Measurements from ENCODE around the gene TXNRD2.

TXNRD2 gene

DNA sequence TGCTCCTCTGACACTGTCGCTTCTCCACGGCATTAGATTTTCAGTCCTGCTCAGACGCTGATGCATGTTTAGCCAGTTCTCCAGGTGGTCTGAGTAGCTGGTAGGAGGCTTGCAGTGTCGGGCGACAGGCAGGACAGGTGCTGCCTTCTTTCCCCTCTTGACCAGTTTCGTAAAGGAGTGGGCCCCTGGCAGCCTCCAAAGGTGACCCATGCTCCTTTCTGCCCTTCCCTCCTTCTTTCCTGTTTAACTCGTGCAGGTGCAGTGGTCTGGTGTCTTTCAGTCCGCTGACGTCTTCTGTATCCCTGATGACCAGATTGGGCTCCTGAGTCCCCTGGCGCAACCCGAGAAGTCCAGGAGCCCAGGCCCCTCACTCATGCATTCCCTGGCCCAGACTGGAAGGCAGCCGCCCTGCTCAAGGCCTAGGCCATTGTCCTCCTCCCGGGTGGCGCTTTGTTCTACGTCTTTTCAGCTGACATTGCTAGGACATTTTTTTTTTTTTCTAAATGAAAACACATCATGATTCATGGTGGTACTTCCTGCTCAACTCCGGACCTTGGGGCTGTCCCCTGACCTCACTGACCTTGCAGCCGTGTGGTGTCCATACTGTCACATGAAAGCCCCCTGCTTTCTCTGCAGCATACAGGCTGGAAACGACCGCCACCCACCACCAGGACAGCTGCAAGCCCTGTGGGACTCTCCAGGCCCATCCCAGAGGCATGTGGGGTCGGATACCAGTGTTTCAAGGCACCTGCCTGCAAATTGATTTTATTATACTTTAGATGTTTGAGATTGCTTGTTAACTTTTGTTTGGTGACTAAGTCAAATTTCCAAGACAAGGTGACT is 25.5 kb upstream of the TXNRD2 start:
- DNase-seq (ENCODE audit: low spot score) = no peak

DNA sequence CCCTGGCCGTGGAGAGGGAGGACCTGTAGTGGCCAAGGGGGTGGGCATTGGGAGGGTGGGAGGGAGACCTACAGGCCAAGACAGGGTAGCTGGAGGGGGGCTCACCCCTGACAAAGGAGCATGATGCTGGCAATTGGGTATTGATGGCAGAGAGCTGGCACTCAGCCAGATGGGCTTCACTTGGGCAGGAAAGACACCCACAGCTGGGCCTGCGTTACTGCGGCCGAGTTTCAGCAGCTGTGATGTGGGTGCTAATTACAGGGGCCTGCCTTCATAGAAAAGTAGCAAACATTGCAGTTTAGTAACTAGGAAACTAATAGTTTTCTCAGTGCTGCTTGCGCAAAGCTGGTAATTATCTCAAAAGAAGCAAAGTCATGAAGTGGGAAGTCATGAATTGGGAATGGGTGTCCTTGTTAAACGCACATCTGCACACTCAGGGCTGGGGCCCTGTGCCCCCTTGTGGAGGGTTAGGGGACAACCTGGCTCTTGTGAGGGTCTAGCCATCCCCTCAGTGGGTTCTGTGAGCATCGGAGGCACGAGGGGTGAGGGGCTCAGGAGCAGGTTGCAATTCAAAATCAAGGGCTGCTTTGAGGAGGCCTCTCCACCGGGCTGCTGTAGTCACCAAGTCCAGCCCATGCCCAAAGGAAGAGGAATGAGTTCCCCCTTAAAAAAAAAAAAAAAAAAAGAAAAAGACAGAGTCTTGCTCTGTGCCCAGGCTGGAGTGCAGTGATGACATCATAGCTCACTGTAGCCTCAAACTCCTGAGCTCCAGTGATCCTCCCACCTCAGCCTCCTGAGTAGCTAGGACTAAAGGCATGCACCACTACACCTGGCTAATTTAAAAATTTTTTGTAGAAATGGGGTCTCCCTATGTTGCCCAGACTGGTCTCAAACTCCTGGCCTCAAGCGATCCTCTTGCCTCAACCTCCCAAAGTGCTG is 24.4 kb upstream of the TXNRD2 start:
- DNase-seq (ENCODE audit: low spot score) = no peak

DNA sequence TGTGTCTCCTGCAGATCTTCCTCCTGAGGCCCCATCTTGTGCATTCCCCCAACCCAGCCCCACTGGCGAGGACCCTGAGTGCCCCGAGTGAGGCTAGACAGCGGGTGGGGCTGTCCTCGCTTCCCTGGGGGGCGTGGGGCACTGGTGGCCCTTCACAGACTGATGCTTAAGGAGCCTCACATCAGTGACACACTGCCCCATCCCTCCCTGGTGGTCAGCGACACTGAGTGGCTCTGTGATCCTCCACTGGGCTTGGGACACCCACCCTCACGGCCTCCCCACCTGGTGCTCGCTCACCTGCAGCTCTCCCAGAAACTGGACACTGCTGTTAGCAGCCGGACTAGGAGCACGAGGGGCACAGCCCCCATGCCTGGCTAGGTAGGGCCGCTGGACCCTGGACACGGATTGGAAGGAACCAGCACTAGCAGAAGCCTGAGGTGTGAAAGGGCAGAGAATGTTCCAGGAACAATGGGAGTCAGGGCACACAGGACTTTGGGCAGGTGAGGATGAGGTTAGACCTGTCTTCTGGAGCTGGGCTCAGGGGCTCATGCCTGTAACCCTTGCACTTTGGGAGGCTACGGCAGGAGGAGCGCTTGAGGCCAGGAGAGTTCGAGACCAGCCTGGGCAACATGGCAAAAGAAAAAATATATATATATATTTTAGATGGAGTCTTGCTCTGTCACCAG is 23.2 kb upstream of the TXNRD2 start:
- no peak for DNase-seq (ENCODE audit: low spot score)

DNA sequence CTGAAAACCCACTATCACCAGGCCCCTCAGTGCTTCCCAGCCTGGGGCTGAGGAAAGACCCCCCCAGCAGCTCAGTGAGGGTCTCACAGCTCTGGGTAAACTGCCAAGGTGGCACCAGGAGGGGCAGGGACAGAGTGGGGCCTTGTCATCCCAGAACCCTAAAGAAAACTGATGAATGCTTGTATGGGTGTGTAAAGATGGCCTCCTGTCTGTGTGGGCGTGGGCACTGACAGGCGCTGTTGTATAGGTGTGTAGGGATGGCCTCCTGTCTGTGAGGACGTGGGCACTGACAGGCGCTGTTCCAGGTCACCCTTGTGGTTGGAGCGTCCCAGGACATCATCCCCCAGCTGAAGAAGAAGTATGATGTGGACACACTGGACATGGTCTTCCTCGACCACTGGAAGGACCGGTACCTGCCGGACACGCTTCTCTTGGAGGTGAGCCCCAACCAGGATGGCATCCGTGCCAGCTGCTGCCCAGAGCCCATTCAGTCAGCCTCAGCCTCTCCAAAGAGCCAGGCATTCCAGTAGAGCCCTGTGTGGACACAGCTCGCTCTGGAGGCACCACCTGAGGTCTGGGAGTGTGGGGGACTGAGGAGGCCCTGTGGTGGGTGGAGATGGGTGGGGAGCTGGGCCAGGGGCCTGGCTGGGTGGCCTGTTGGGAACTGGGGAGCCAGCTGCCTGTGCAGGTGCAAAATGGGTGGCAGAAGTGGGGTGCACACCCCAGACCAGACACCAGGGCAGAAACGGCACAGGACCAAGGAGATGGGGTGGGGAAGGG is 22.4 kb upstream of the TXNRD2 start:
- DNase-seq (ENCODE audit: low spot score) = no peak

DNA sequence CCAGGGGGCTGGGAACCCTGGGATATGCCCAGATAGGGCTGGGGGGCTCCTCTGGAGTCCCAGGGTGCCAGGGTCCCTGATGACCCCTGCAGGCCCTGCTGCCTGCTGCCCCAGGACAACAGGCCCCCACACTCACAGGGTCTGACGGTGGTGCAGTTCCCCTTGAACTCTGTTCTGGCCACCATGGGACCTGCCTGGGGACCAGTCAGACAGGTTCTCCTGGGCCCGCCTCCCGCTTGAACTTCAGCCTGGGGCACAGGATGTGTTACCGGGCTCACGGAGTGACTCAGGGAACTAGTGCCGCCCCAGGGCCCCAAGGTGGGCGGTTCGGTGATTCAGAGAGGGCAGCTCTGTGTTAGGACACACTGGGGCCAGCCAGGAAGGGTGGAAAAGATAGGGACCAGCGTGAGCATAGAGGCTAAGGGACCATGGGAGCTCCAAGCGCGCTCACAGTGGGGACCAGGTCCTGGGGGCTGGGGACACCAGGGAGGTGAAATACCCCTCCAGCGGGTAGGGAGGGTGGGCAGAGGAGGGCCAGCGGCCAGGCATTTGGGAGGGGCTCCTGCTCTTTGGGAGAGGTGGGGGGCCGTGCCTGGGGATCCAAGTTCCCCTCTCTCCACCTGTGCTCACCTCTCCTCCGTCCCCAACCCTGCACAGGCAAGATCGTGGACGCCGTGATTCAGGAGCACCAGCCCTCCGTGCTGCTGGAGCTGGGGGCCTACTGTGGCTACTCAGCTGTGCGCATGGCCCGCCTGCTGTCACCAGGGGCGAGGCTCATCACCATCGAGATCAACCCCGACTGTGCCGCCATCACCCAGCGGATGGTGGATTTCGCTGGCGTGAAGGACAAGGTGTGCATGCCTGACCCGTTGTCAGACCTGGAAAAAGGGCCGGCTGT is 21.5 kb upstream of the TXNRD2 start:
- no peak for DNase-seq (ENCODE audit: low spot score)

DNA sequence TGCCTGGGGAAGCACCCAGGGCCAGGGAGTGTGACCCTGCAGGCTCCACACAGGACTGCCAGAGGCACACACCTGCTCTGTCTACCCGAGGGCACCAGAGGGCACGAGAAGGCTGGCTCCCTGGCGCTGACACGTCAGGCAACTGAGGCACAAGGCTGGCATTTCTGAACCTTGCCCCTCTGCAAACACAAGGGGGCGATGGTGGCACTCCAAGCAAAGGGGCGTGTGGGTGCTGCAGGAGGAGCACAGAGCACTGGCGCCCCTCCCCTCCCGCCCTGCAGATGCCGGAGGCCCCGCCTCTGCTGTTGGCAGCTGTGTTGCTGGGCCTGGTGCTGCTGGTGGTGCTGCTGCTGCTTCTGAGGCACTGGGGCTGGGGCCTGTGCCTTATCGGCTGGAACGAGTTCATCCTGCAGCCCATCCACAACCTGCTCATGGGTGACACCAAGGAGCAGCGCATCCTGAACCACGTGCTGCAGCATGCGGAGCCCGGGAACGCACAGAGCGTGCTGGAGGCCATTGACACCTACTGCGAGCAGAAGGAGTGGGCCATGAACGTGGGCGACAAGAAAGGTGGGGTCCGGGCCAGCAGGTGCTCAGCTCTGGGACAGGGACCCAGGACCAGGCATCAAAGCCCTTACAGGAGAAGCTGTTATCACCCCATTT is 20.8 kb upstream of the TXNRD2 start:
- DNase-seq (ENCODE audit: low spot score) = peak; percentile 67

DNA sequence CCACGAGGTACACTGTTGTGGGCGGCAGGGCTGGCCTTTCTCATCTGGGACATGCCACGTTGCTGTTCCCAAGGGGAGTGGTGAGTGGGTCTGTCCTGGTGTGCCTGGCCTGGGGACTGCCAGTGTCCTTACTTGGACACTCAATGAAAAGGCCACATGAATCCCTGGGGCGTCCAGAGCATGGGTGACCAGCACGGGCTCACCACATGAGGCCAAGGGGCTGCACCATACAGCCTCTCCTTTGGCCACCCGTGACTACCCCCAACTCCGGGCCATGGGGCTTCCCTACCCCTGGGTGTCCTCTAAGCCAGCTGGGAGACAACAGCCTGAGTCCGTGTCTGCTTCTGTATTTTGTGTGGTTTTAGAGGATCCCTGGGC is 20.2 kb upstream of the TXNRD2 start:
- DNase-seq (ENCODE audit: low spot score) = no peak

DNA sequence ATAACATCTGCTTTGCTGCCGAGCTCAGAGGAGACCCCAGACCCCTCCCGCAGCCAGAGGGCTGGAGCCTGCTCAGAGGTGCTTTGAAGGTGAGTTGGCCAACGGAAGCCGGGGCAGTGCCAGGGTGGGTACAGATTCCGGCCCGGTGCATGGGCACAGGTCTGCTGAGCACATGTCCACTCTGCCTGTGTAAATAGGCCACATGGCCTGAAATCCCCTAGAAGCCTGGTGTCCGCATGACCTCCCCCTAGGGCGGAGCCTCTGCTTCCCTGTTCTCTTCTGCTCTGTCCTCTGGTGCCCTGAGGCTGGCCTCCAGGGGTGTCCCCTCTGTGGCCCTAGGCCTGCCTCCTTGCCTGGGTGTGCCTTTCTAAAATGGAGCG is 19.6 kb upstream of the TXNRD2 start:
- DNase-seq (ENCODE audit: low spot score) = no peak

DNA sequence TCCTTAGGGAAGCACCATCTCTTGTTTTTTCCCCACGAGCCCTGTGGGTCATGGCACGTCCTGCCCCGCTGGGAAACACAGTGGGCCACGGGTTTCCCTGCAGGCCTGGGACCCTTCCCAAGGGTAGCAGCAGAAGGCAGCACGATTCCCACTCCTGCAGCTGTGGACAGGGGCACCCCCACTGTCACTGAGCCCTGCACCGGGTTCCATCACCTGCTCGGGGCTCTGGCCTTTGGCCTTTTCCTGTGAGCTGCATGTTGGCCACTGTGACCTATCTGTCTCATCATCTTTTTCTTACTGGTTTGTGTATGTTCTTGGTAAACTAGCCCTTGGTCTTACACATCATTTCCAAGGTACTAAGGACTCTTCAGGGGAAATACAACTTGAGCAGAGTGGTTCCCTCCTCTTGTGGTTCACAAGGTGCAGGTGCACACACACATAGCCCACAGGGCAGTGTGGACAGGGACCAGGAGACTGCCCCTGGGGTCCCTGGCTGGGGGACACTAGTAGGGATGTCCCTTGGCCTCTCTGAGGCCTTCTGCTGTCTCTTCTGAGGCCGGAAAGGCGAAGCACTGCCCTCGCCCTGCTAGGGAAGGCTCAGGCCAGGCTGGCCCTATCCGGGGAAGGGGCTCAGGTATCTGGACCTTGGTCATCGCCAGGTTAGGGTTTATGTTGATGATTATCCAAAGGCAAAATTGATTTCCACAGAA is 19.0 kb upstream of the TXNRD2 start:
- no peak for DNase-seq (ENCODE audit: low spot score)

DNA sequence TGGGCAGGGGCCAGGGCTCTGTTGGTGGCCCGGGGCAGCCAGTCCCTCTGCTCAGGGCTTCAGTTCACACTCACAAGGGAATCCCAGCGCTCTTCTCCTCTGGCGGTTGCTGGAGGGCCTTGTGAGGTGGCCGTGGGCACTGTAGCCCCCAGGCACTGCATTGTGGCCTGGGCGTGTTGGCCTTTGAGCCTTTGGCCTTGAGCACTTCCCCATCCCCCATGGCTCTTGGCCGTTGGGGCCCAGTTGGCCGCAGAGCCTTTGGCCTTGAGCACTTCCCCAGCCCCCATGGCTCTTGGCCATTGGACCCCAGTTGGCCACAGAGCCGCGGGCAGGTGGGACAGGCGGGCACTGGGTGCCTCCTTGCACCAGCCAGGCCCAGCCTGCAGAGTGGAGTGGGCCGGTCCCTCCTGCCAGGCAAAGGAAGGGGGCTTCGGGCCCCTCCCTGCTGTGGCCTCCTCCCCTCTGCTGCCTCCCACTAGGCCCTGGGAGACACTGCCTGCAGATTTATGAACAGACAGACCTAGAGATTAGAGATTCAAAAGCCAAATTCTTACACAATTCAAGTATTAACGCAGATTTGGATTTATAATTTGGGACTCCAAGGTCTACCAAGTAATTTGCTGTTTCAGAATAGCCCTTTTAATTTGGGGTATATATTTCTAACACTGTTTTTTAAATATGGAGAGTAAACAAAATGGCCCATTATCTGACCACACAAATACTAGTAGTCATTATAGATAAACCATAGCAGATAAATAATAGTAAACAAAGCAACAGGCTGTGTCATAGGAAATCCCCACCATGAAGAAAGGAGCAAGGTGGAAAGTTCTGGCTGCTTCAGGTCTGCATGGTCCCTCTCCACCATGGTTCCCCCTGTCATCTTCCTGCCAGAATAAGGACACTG is 18.2 kb upstream of the TXNRD2 start:
- no peak for DNase-seq (ENCODE audit: low spot score)

DNA sequence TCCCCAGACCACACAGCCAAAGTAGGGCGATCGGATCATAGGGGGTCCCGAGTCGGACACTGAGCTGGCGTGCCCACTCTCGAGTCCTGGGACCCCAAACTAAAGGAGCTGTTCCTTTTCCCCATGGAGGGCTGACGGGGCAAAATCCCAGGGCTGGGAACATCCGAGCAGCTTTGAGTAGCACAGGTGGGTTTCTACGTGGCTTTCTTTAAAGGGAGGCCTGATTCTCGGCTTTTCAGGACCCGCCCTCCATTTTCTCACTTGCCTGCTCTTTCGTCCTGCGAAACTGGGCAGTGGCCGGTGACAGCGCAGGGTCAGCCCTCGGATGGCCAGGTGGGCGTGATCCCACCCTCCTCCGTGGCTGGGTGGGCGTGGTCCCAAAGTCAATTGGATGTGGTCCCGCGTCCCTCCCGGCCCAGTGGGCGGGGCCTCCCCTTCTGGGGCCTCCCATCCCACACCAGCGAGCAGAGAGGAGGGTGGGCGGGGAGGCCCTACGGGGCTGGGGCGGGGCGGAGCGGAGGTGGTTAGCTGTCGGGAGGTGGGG is 17.5 kb upstream of the TXNRD2 start:
- DNase-seq (ENCODE audit: low spot score) = peak; percentile 76

DNA sequence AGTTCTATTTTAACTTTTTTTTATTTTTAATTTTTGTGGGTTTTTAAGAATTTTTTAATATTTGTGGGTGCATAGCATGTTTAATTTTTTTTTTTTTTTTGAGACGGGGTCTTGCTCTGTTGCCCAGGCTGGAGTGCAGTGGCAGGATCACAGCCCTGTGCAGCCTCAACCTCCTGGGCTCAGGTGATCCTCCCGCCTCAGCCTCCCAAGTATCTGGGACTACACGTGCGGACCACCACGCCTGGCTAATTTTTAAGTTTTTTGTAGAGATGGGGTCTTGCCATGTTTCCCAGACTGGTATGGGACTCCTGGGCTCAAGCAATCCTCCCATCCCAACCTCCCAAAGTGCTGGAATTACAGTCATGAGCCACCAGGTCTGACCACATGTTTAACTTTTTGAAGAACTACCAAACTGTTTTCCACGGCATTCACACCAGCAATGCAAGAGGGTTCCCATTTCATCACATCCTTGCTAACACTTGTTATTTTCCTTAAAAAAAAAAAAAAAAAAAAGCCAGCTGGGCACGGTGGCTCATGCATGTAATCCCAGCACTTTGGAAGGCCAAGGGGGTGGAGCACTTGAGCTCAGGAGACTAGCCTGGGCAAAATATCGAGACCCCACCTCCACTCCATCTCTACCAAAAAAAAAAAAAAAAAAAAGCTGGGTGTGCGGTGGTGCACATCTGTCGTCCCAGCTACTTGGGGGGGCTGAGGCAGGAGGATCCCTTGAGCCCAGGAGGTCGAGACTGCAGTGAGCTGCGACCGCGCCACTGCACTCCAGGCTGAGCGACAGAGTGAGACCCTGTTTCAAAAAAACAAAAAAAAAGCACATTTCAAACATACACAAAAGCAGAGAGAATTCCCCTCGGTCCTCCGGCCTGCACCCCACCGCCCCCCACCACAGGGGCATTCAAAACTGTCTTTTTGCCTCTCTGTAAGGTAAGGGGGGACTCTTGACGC is 16.7 kb upstream of the TXNRD2 start:
- DNase-seq (ENCODE audit: low spot score) = no peak

DNA sequence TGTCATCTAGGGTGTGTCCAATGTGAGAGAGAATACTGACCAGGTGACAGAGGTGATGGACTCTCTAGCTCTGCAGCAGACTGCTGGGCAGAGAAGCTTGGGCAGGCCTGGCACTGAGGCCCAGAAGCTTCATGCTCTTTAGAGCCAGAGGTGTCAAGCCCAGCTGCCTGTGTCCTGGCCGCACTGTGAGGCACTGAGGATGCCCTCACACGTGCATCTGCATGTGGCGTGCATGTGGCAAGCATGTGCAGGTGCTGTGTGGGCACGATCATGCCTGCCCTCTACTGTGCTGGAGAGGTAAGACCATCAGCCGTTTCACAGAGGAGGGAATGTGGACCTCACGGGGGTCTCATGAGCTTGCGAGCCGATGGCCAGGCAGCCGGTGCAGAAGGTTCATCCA is 15.8 kb upstream of the TXNRD2 start:
- no peak for DNase-seq (ENCODE audit: low spot score)

DNA sequence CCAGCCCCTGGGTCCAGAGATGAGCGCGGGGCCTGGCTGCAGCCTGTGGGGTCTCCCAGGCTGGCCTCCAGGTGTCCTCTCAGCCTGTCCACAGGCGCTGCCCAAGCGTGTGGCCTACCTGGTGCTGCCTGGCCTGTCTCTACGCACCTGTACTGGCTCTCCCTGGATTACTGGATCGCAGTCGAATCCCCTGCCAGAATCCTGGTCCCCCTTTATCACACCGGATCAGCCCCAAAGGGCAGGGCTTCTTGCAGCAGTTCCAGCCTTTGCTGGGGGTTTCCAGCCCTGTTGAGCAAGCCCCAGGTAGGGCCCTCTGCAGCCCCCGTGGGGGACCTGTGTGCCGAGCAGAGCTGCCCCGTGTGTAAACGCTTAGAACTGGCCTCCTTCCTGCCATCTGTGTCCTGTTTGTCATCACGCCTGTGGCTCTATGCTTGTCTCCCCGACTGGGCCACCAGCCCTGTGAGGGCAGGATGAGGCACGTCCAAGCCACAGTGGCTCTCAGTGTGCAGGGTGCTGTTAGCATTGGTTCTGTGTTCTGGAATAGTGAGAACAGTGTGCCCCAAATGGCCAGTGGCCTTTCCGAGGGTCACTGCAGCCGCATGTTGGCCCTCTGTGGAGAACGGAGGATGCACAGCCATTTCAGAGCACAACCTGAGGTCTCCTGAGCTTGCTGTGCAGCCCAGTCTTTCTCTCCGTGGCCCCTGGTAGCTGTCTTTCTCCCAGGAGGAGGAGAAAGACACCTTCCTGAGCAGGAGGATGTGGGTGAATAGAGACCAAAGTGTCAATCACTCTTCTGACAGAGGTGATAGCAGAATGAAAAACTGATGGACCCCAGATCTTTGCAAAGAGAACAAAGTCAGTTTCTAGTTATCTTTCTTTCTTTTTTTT is 13.9 kb upstream of the TXNRD2 start:
- DNase-seq (ENCODE audit: low spot score) = peak; percentile 84

DNA sequence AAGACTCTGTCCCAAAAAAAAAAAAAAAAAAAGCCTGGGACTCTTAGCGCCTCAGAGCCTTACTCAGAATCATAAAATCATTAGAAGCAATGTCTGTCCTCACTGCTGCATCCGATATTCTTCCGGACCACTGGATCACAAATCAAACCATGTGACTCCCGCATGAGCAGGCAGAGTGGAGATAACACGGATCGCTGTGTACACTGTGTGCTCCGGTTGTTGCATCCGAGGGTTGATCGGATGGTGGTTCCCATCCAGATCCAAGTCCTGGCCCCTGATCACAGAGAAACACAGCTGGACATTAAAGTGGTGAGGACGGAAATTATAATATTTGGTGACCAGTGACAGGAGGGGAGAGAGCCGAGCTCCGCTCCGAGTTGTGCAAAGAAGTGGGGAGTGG is 9.7 kb upstream of the TXNRD2 start:
- DNase-seq (ENCODE audit: low spot score) = peak; percentile 80
